Left kidney (tissue), 2 donors: ENCODE results near the gene FAM20A. TPM values are rescaled to one million over a fixed set of nuclear protein-coding genes. Genes with fewer than 3 reads are reported as not detected.
"Not testable (repeated sequence)": the region's sequence is repeated elsewhere in the genome, so short reads cannot be mapped to it uniquely, and the experiment has no call there.

Experiments used
- DNase-seq: peaks from one replicate; pipeline ENCODE4 v3.0.0-alpha.2; 2013
- polyA plus RNA-seq: library from polyadenylated mRNA; unstranded; fragments of 120-200 nt; gene quantifications from one replicate; pipeline ENCODE4 v1.2.1, GENCODE V29; 2013; ENCODE audit not compliant: insufficient read length

FAM20A gene
- polyA plus RNA-seq, 1 donor: 11.9 TPM

DNA sequence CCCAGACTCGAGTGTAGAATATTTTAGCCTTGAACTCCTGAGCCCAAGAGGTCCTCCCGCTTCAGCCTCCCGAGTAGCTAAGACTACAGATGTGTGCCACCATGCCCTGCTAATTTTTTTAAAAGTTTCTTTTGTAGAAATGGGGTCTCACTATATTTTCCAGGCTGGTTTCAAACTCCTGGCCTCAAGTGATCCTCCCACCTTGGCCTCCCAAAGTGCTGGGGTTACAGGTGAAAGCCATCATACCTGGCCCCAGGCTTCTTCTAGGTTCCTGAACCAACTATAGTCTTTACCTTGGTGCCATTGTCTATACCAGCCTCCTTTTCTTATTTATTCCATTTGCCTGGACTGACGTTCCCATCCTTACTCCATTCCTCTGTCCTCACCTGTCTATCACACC, 106.1 kb downstream of the FAM20A start:
- no peak for DNase-seq

GRCh38 chr17:68492394-68493054, 108.6 kb downstream of the FAM20A start:
- DNase-seq: not testable (repeated sequence)

- DNase-seq: no peak
Measured at GRCh38 chr17:68491381-68492231, 109.6 kb downstream of the FAM20A start.

DNA sequence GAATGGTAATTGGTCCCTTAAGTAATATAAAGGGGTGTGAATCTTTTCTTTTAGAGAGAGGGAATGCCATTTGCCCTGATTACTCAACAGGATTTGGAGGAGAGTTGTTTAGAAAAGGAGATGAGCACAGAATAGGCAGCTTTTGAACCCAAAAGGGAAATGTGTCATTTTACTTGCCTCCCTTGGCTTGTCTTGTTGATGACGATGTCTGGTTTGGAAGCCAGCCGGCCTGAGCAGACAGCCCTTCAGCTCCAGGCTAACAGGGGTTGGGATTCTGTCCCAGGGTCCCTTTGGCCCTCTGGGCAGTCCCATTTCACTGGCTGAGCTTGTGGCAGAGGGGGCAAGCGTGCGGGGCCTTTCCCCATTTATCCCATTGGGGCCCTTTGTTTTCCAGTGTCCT, 111.2 kb downstream of the FAM20A start:
- no peak for DNase-seq

Other genes with a start within 250 kb of the FAM20A start
- gene WIPI1, start 143.9 kb downstream of the FAM20A start, polyA plus RNA-seq: 31.9 TPM
- 376 TPM for gene PRKAR1A, start 88.9 kb downstream of the FAM20A start, polyA plus RNA-seq